Stomach (tissue), 9 donors: ENCODE results near the gene FFAR1. TPM values are rescaled to one million over a fixed set of nuclear protein-coding genes. Genes with fewer than 3 reads are reported as not detected.
"Not testable (repeated sequence)": the region's sequence is repeated elsewhere in the genome, so short reads cannot be mapped to it uniquely, and the experiment has no call there.

Experiments
- DNase-seq, 2 donors: peaks; one replicate each; pipeline versions ENCODE4 v3.0.0 to v3.0.0-alpha.2; 2013 to 2019
- H3K27ac ChIP-seq, 5 donors: fragments of 200-600 bp in 4 of 5; sonication (generic) in 4 of 5; one replicate each; pipeline ENCODE4 v1.5.1; 2013 to 2019; ENCODE audit warnings: mild to moderate bottlenecking in 1 of 5, moderate library complexity in 1 of 5
- H3K27me3 ChIP-seq, 3 donors: fragments of 200-600 bp; sonication (generic); one replicate each; pipeline ENCODE4 v1.5.1; 2017 to 2019; ENCODE audit warnings: mixed run types in 1 of 3
- H3K36me3 ChIP-seq, 4 donors: fragments of 200-600 bp; sonication (generic); 1 replicate in 3 of 4; 2 replicates in 1 of 4; pipeline ENCODE4 v1.5.1; 2016 to 2019
- H3K4me1 ChIP-seq, 4 donors: fragments of 200-600 bp; sonication (generic); one replicate each; pipeline ENCODE4 v1.5.1; 2016 to 2019
- H3K4me3 ChIP-seq, 4 donors: fragments of 200-600 bp; sonication (generic) in 3 of 4; one replicate each; pipeline ENCODE4 v1.5.1; 2016 to 2019; ENCODE audit warnings: mild to moderate bottlenecking in 1 of 4
- H3K9me3 ChIP-seq, 4 donors: fragments of 200-600 bp; sonication (generic); one replicate each; pipeline ENCODE4 v1.5.1; 2016 to 2019
- CTCF ChIP-seq, 7 experiments: fragments of 450-650 bp in 4 of 7; fragments of 200-600 bp in 3 of 7; sonication (generic) in 3 of 7; IDR thresholded peaks; one replicate each; pipeline ENCODE4 v1.5.1; 2016 to 2019; ENCODE audit warnings: antibody characterized with exemption in 7 of 7, control low read depth in 2 of 7, mild to moderate bottlenecking in 1 of 7
- EP300 ChIP-seq: sonication (generic); formaldehyde crosslinking; IDR thresholded peaks from one replicate; pipeline ENCODE4 v1.6.1; 2017; ENCODE audit warnings: antibody characterized with exemption
- POLR2A ChIP-seq, 4 donors: fragments of 450-650 bp; IDR thresholded peaks; one replicate each; pipeline ENCODE4 v1.6.1; 2016; ENCODE audit warnings: antibody characterized with exemption in 4 of 4, control low read depth in 2 of 4, mild to moderate bottlenecking in 1 of 4, moderate library complexity in 1 of 4
- POLR2AphosphoS5 ChIP-seq, 3 donors: sonication (generic); formaldehyde crosslinking; IDR thresholded peaks; one replicate each; pipeline ENCODE4 v1.6.1; 2016; ENCODE audit warnings: antibody characterized with exemption in 3 of 3
- WGBS, 5 donors: extraction: QIAGEN DNeasy Blood & Tissue Kit in 3 of 5; methylation state at CpG; one replicate each; pipeline versions ENCODE4 v1.1.5 to v1.1.7; 2013 to 2018; 5-methylcytosine and 5-hydroxymethylcytosine counted together
- intact Hi-C: fragments of 100-400 bp; cut with DNase I; formaldehyde crosslinking; loops from one replicate; pipeline ENCODE4 v1.15.1; 2023; ENCODE audit warnings: low total_unique reads
- polyA plus RNA-seq, 3 donors: library from polyadenylated mRNA; stranded (reverse); fragments of 200-250 nt; gene quantifications; one replicate each; pipeline ENCODE4 v1.2.3, GENCODE V29; 2013
- total RNA-seq, 5 donors: library from RNA; depleted of rRNA; stranded (reverse); fragments of >200 nt; gene quantifications; one replicate each; pipeline versions ENCODE4 v1.1.0 to v1.2.3, GENCODE V29; 2014 to 2016
- donor health status: healthy with polysubstance abuse.
- donor health status: Bipolar disorder and iron deficiency.
- donor health status: healthy.

The FFAR1 gene
- total and polyA plus RNA-seq, 8 donors = 0.18 TPM; not detected in 7

GRCh38 chr19:35357867-35358573 is 10.3 kb downstream of the FFAR1 start, which contains the start of gene FFAR3:
Gene FFAR3 (plus strand): TSS chr19:35358460. CDS start chr19:35358891, 431 bp downstream.
- no peak within 1 kb of the TSS for H3K4me3 ChIP-seq
- intact Hi-C loops = loop anchor here (5.0 kb wide), 1 partner anchor 109 kb away; no protein-coding TSS in a partner anchor
- TF ChIP-seq POLR2AphosphoS5 (IDR thresholded peaks at IDR 0.05) (no peak), CTCF (IDR thresholded peaks at IDR 0.05) (peak in 1 of 7 experiments; percentile 1)
- H3K36me3 ChIP-seq = no peaks in the 10 kb centered on the region
- DNase-seq = peak; percentile 65 to 75
- H3K27me3 ChIP-seq = no peaks in the 10 kb centered on the region
- WGBS, 5 donors = 33 to 49% (median 39%) methylated on average over 18 of the region's 18 CpGs
- H3K4me1 ChIP-seq = peaks cover 0 to 27% (median 11%) of the 10 kb centered on the region in 4 donors
- peak within 1 kb of the TSS in 1 of 5 donors; percentile 6 for H3K27ac ChIP-seq
- H3K9me3 ChIP-seq = no peaks in the 10 kb centered on the region

GRCh38 chr19:35358834-35359233 is 11.1 kb downstream of the FFAR1 start:
- DNase-seq, H3K4me3 ChIP-seq, H3K27me3 ChIP-seq, H3K9me3 ChIP-seq, H3K27ac ChIP-seq, H3K36me3 ChIP-seq: not testable (repeated sequence)
- intact Hi-C loops = loop anchor here (5.0 kb wide), 1 partner anchor 108 kb away; no protein-coding TSS in a partner anchor
- WGBS, 5 donors = 75 to 85% (median 81%) methylated on average over 6 to 11 of the region's 16 CpGs; no CpG with 5 or more reads in 1 of the 5 donors
- peaks cover 0 to 20% (median 9%) of the 10 kb centered on the region in 4 donors for H3K4me1 ChIP-seq

GRCh38 chr19:35359395-35359794 is 11.7 kb downstream of the FFAR1 start:
- intact Hi-C loops = loop anchor here (5.0 kb wide), 1 partner anchor 108 kb away; no protein-coding TSS in a partner anchor
- 86 to 100% (median 92%) methylated on average over 5 to 20 of the region's 21 CpGs for WGBS, 5 donors

GRCh38 chr19:35360081-35360480 is 12.4 kb downstream of the FFAR1 start:
- peaks cover 0 to 16% (median 9%) of the 10 kb centered on the region in 4 donors for H3K4me1 ChIP-seq
- H3K27me3 ChIP-seq, H3K4me3 ChIP-seq, intact Hi-C loops, DNase-seq, H3K27ac ChIP-seq, H3K36me3 ChIP-seq, H3K9me3 ChIP-seq: not testable (repeated sequence)
- WGBS, 5 donors = 73 to 82% methylated on average over 2 of the region's 5 CpGs; no CpG with 5 or more reads in 3 of the 5 donors

More at GRCh38 chr19:35359395-35359794, 11.7 kb downstream of the FFAR1 start:
- not testable (repeated sequence) for H3K36me3 ChIP-seq, H3K9me3 ChIP-seq, H3K4me3 ChIP-seq, H3K27me3 ChIP-seq, DNase-seq, H3K27ac ChIP-seq
- H3K4me1 ChIP-seq = peaks cover 0 to 16% (median 9%) of the 10 kb centered on the region in 4 donors

GRCh38 chr19:35360880-35361420 is 13.2 kb downstream of the FFAR1 start:
- WGBS, 5 donors = 35 to 54% (median 46%) methylated on average over 5 of the region's 5 CpGs; no CpG with 5 or more reads in 1 of the 5 donors
- intact Hi-C loops = no loop called here

More at GRCh38 chr19:35360880-35361420, 13.2 kb downstream of the FFAR1 start:
- Histone ChIP-seq H3K9me3 (no peaks in the 10 kb centered on the region), H3K4me1 (peaks cover 0 to 13% (median 9%) of the 10 kb centered on the region in 4 donors), H3K27ac (no peak overlapping the region), H3K27me3 (no peaks in the 10 kb centered on the region), H3K4me3 (no peak overlapping the region), H3K36me3 (no peaks in the 10 kb centered on the region)
- TF ChIP-seq POLR2A (IDR thresholded peaks at IDR 0.05) (no peak), EP300 (no peak), POLR2AphosphoS5 (IDR thresholded peaks at IDR 0.05) (no peak), CTCF (IDR thresholded peaks at IDR 0.05) (no peak)
- DNase-seq = no peak
